Measurements from ENCODE around the gene GRAPL. TPM values are rescaled to one million over a fixed set of nuclear protein-coding genes. Genes with fewer than 3 reads are reported as not detected.
"Not testable (repeated sequence)": the region's sequence is repeated elsewhere in the genome, so short reads cannot be mapped to it uniquely, and the experiment has no call there.

GRAPL gene
- total RNA-seq (2016; rRNA removed; fragmentation: Illumina TruSeq; extraction: Trizol) (not detected in 2 replicates), polyA plus RNA-seq (2011; rRNA removed) (0.62 and 0.65 TPM in 2 replicates), polyA minus RNA-seq (2011; rRNA and poly(A)+ RNA removed; ENCODE audit: low replicate concordance) (0.44 and 1.0 TPM in 2 replicates), Bru-seq, nascent RNA (percentile 19 among the genes with signal in this experiment), BruChase-seq, experiment 1, labeled RNA remaining after a 6-hour chase (percentile 10 among the genes with signal in this experiment), BruChase-seq, experiment 2, labeled RNA remaining after a 2-hour chase (percentile 12 among the genes with signal in this experiment)
- total RNA-seq (2016; cell fraction: cytosol; rRNA removed; fragmentation: Illumina TruSeq; extraction: Trizol; ENCODE audit: low read depth) = not detected in 2 replicates
- total RNA-seq (2016; cell fraction: insoluble cytoplasmic fraction; rRNA removed; fragmentation: Illumina TruSeq; extraction: Trizol) = not detected in 2 replicates
- not detected in 2 replicates for total RNA-seq (2016; cell fraction: membrane; rRNA removed; fragmentation: Illumina TruSeq; extraction: Trizol)
- total RNA-seq (2016; cell fraction: nucleus; rRNA removed; fragmentation: Illumina TruSeq; extraction: Trizol) = not detected in 2 replicates
- polyA plus RNA-seq (2011; cell fraction: cytosol; rRNA removed) = 0.13 and 0.36 TPM in 2 replicates
- polyA plus RNA-seq (2011; cell fraction: nucleus; rRNA removed) = 1.1 and 1.5 TPM in 2 replicates
- 0.43 TPM in 1 of 2 replicates, not detected in the other for polyA plus RNA-seq (2012)
- polyA plus RNA-seq (2016; cell fraction: cytosol; fragmentation: Illumina TruSeq; extraction: Trizol; ENCODE audit: low read depth) = not detected in 2 replicates
- not detected in 2 replicates for polyA plus RNA-seq (2016; cell fraction: insoluble cytoplasmic fraction; fragmentation: Illumina TruSeq; extraction: Trizol; ENCODE audit: low read depth)
- not detected in 2 replicates for polyA plus RNA-seq (2016; cell fraction: membrane; fragmentation: Illumina TruSeq; extraction: Trizol; ENCODE audit: low read depth)
- polyA plus RNA-seq (2016; cell fraction: nucleus; fragmentation: Illumina TruSeq; extraction: Trizol; ENCODE audit: insufficient read depth, low read depth) = not detected in 2 replicates
- polyA minus RNA-seq (2011; cell fraction: cytosol; rRNA and poly(A)+ RNA removed) = not detected in 2 replicates
- polyA minus RNA-seq (2011; cell fraction: nucleus; rRNA and poly(A)+ RNA removed) = 3.5 and 4.8 TPM in 2 replicates
- long read RNA-seq, experiment 1 = 0 reads
- long read RNA-seq, experiment 2 = 0 reads

GRCh38 chr17:19127148-19127980 lies at the start of gene GRAPL:
TSS of gene GRAPL (plus strand) at chr17:19127589. CDS start at chr17:19127620, 31 bp downstream.
- H3K79me2 ChIP-seq (ENCODE audit: insufficient read depth, low read length); intact Hi-C loops (cut with micrococcal nuclease; ENCODE audit: unreplicated experiment); BruUV-seq (replicated peaks); H3K27me3 ChIP-seq (ENCODE audit: control insufficient read depth in 1 of 2, insufficient read depth in 2 of 2, low read length in 2 of 2); in situ Hi-C loops (cut with HindIII; ENCODE audit: extremely low pct_ligation_motif_present, low pct_unique_long_range_greater_than_20kb); DNase-seq (ENCODE audit: low spot score); H2AFZ ChIP-seq (ENCODE audit: low read length); H3K27ac ChIP-seq (ENCODE audit: extremely low read length, insufficient read depth, low read length); H3K4me3 ChIP-seq (replicated peaks in 1 of 3; ENCODE audit: insufficient read depth in 1 of 3, low read depth in 2 of 3, low read length in 3 of 3); H4K20me1 ChIP-seq (ENCODE audit: insufficient read depth, low read length); H3K4me1 ChIP-seq (ENCODE audit: insufficient read depth, low read length); H3K36me3 ChIP-seq (replicated peaks in 1 of 2; ENCODE audit: control insufficient read depth in 1 of 2, insufficient read depth in 2 of 2, low read length in 2 of 2); POLR2A ChIA-PET; H3K9me3 ChIP-seq (ENCODE audit: low read length); H3K4me2 ChIP-seq (ENCODE audit: low read depth, low read length); H3K9ac ChIP-seq (ENCODE audit: insufficient read depth, low read depth, low read length); CTCF ChIA-PET (ENCODE audit: low intra/inter-chr PET ratio, low total read pairs): not testable (repeated sequence)
- WGBS (ENCODE audit: low lambda C conversion rate) = no CpG with 5 or more reads among the region's 14 CpGs
- ATAC-seq (peak; percentile 80), FAIRE-seq (peak; percentile 49)

GRCh38 chr17:19088804-19089685 lies 38.3 kb upstream of the GRAPL start:
- H3K79me2 ChIP-seq (ENCODE audit: insufficient read depth, low read length); CTCF ChIA-PET (ENCODE audit: low intra/inter-chr PET ratio, low total read pairs); POLR2A ChIA-PET; H3K4me1 ChIP-seq (ENCODE audit: insufficient read depth, low read length); H3K4me3 ChIP-seq (replicated peaks in 1 of 3; ENCODE audit: insufficient read depth in 1 of 3, low read depth in 2 of 3, low read length in 3 of 3); H3K9ac ChIP-seq (ENCODE audit: insufficient read depth, low read depth, low read length); intact Hi-C loops (cut with micrococcal nuclease; ENCODE audit: unreplicated experiment); FAIRE-seq; BruUV-seq (replicated peaks); H3K36me3 ChIP-seq (replicated peaks in 1 of 2; ENCODE audit: control insufficient read depth in 1 of 2, insufficient read depth in 2 of 2, low read length in 2 of 2); H3K9me3 ChIP-seq (ENCODE audit: low read length); H3K4me2 ChIP-seq (ENCODE audit: low read depth, low read length); DNase-seq (ENCODE audit: low spot score); H2AFZ ChIP-seq (ENCODE audit: low read length); in situ Hi-C loops (cut with HindIII; ENCODE audit: extremely low pct_ligation_motif_present, low pct_unique_long_range_greater_than_20kb); H3K27ac ChIP-seq (ENCODE audit: extremely low read length, insufficient read depth, low read length); H3K27me3 ChIP-seq (ENCODE audit: control insufficient read depth in 1 of 2, insufficient read depth in 2 of 2, low read length in 2 of 2); H4K20me1 ChIP-seq (ENCODE audit: insufficient read depth, low read length): not testable (repeated sequence)
- ATAC-seq = peak; percentile 70
- no CpG with 5 or more reads among the region's 77 CpGs for WGBS (ENCODE audit: low lambda C conversion rate)

- H3K27me3 ChIP-seq (ENCODE audit: control insufficient read depth in 1 of 2, insufficient read depth in 2 of 2, low read length in 2 of 2); H3K4me2 ChIP-seq (ENCODE audit: low read depth, low read length); H3K4me3 ChIP-seq (replicated peaks in 1 of 3; ENCODE audit: insufficient read depth in 1 of 3, low read depth in 2 of 3, low read length in 3 of 3); H2AFZ ChIP-seq (ENCODE audit: low read length); H3K36me3 ChIP-seq (replicated peaks in 1 of 2; ENCODE audit: control insufficient read depth in 1 of 2, insufficient read depth in 2 of 2, low read length in 2 of 2); in situ Hi-C loops (cut with HindIII; ENCODE audit: extremely low pct_ligation_motif_present, low pct_unique_long_range_greater_than_20kb); BruUV-seq (replicated peaks); H4K20me1 ChIP-seq (ENCODE audit: insufficient read depth, low read length); FAIRE-seq; H3K9me3 ChIP-seq (ENCODE audit: low read length); POLR2A ChIA-PET; H3K4me1 ChIP-seq (ENCODE audit: insufficient read depth, low read length); H3K79me2 ChIP-seq (ENCODE audit: insufficient read depth, low read length); intact Hi-C loops (cut with micrococcal nuclease; ENCODE audit: unreplicated experiment); DNase-seq (ENCODE audit: low spot score); CTCF ChIA-PET (ENCODE audit: low intra/inter-chr PET ratio, low total read pairs); H3K27ac ChIP-seq (ENCODE audit: extremely low read length, insufficient read depth, low read length); ATAC-seq; H3K9ac ChIP-seq (ENCODE audit: insufficient read depth, low read depth, low read length): not testable (repeated sequence)
- WGBS (ENCODE audit: low lambda C conversion rate) = no CpG with 5 or more reads among the region's 13 CpGs
These were observed 37.2 kb upstream of the GRAPL start for GRCh38 chr17:19090058-19090772.

All from HepG2 (cell line).